DND-41 (cell line): ENCODE measurements around the gene UNC5C.

Experiments used
- ATAC-seq: fragments of 200-7000 bp; cut with Tn5 transposase; 3 replicates; pipeline ENCODE4 v1.9.1; 2021; ENCODE audit warnings: low read depth; ENCODE audit not compliant: insufficient read depth
- DNase-seq: peaks from one replicate; pipeline ENCODE4 v3.0.0-alpha.2; 2020
- H2AFZ ChIP-seq: 2 replicates; pipeline ENCODE4 v1.6.0; 2012; ENCODE audit warnings: low read depth, low read length
- H3K27ac ChIP-seq: 2 replicates; pipeline ENCODE4 v1.5.1; 2012; ENCODE audit warnings: low read length, inconsistent platforms
- H3K27me3 ChIP-seq: fragments of 200-600 bp; sonication (generic); 2 replicates; pipeline ENCODE4 v1.6.0; 2012; ENCODE audit warnings: low read length, mild to moderate bottlenecking, inconsistent platforms; ENCODE audit not compliant: insufficient read depth, poor library complexity
- H3K36me3 ChIP-seq: 2 replicates; pipeline ENCODE4 v1.5.1; 2012; ENCODE audit warnings: low read length, inconsistent platforms; ENCODE audit not compliant: insufficient read depth
- H3K4me1 ChIP-seq: 2 replicates; pipeline ENCODE4 v1.5.1; 2012; ENCODE audit warnings: mild to moderate bottlenecking, low read length; ENCODE audit not compliant: insufficient read depth
- H3K4me2 ChIP-seq: 2 replicates; pipeline ENCODE4 v1.6.0; 2012; ENCODE audit warnings: mild to moderate bottlenecking, moderate library complexity, low read length, inconsistent platforms; ENCODE audit not compliant: insufficient read depth
- H3K4me3 ChIP-seq, 2 experiments: fragments of 200-600 bp in 1 of 2; shearing (Covaris generic) in 1 of 2; 2 replicates each; pipeline ENCODE4 v1.5.1; 2012 to 2016; ENCODE audit warnings: inconsistent platforms in 2 of 2, low read length in 2 of 2, mild to moderate bottlenecking in 2 of 2, low read depth in 1 of 2, moderate library complexity in 1 of 2
- H3K79me2 ChIP-seq: 2 replicates; pipeline ENCODE4 v1.6.0; 2012; ENCODE audit warnings: low read length, inconsistent platforms; ENCODE audit not compliant: insufficient read depth
- H3K9ac ChIP-seq: 2 replicates; pipeline ENCODE4 v1.6.0; 2012; ENCODE audit warnings: low read depth, mild to moderate bottlenecking, inconsistent platforms, low read length, moderate library complexity
- H3K9me3 ChIP-seq: 2 replicates; pipeline ENCODE4 v1.5.1; 2012; ENCODE audit warnings: low read length, moderate library complexity, mild to moderate bottlenecking, inconsistent platforms; ENCODE audit not compliant: insufficient read depth, severe bottlenecking
- H4K20me1 ChIP-seq: 2 replicates; pipeline ENCODE4 v1.6.0; 2012; ENCODE audit warnings: low read length; ENCODE audit not compliant: insufficient read depth
- CTCF ChIP-seq: IDR thresholded peaks from 2 replicates; pipeline ENCODE4 v1.5.1; 2012; ENCODE audit warnings: borderline replicate concordance, low read length, moderate library complexity, mild to moderate bottlenecking; ENCODE audit not compliant: poor library complexity, severe bottlenecking; ENCODE audit errors: extremely low read depth
- EZH2 ChIP-seq: IDR thresholded peaks from 3 replicates; pipeline ENCODE4 v1.6.1; 2012; ENCODE audit warnings: borderline replicate concordance, low read depth, mild to moderate bottlenecking, moderate library complexity, low read length, inconsistent platforms; ENCODE audit not compliant: severe bottlenecking

Gene UNC5C

DNA sequence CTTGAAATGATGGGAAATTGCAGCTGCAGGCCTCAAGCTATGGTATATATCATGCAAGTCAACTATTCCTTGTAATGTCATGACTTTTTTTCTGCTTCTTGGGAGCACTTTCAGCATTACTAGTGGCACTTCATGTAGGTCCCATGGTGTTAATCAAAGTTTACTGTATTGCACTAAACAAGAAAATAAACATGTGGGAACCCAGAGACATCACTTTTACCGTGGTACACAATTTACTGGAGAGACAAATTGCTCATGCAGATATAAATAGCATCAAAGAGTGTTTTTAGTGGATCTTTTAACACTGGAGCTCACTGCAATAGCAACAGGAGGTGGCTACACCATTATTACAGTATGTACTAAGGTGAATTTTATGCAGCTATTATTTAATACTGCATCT is 79.2 kb downstream of the UNC5C start:
- DNase-seq (no peak), ATAC-seq (no peak)
- Histone ChIP-seq H3K79me2 (no peaks in the 10 kb centered on the region), H4K20me1 (no peaks in the 10 kb centered on the region), H3K4me2 (no peak overlapping the region), H3K4me3 (no peak overlapping the region), H3K9ac (no peak overlapping the region), H3K27me3 (no peaks in the 10 kb centered on the region), H3K4me1 (peaks cover 12% of the 10 kb centered on the region), H3K27ac (no peak overlapping the region), H3K9me3 (no peaks in the 10 kb centered on the region), H3K36me3 (no peaks in the 10 kb centered on the region), H2AFZ (no peak overlapping the region)
- TF ChIP-seq EZH2, result no peak
- no peak for TF ChIP-seq CTCF

DNA sequence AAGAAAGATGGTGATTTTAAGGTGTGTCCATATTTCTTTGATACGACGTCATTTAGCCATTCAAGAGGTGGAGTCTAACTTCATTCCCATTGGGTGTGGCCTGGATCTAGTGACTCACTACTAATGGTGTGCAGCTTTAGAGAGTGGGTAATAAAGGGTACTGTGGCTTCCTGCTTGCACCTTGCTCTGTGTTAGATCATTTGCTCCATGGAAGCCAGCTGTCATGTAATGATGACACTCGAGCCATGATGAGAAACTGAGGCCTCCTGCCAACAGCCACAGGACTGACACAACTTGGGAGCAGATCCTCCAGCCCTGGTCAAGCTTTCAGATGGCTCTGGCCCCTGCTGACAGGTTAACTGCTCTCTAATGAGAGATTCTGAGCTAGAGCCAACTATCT is 82.0 kb downstream of the UNC5C start:
- Histone ChIP-seq H3K79me2 (no peaks in the 10 kb centered on the region), H3K27me3 (no peaks in the 10 kb centered on the region), H3K4me1 (peaks cover 12% of the 10 kb centered on the region), H3K27ac (no peak overlapping the region), H3K36me3 (no peaks in the 10 kb centered on the region), H2AFZ (no peak overlapping the region), H3K9ac (no peak overlapping the region), H3K4me2 (no peak overlapping the region), H3K9me3 (no peaks in the 10 kb centered on the region), H3K4me3 (no peak overlapping the region), H4K20me1 (no peaks in the 10 kb centered on the region)
- TF ChIP-seq EZH2, result no peak
- TF ChIP-seq CTCF, result no peak
- DNase-seq, result no peak
- ATAC-seq, result peak; percentile 58; the same call in 2 of the 3 replicates

DNA sequence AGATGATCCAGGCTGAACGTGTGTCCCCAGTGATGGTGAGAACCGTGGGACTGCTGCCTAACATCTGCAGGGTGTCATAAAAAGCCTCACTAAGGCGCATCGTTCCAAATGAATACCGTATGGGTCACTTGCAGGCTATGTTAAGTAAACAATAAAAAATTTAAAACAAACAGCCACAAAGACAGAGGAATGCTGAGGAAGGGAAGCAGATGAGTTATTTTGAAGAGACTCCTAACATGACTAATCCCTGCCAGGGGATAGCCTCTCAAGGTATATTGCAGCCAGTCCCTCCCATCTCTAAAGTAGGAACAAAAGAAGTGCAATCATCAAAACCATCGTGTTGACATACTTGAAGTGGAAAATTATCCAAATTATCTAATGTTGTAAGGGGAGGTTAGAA is 83.8 kb downstream of the UNC5C start:
- no peak for DNase-seq
- H3K9me3 ChIP-seq, result no peaks in the 10 kb centered on the region
- H3K4me3 ChIP-seq, result no peak overlapping the region
- no peaks in the 10 kb centered on the region for H3K79me2 ChIP-seq
- H3K4me1 ChIP-seq, result peaks cover 12% of the 10 kb centered on the region
- no peaks in the 10 kb centered on the region for H3K36me3 ChIP-seq
- H2AFZ ChIP-seq, result no peak overlapping the region
- H3K9ac ChIP-seq, result no peak overlapping the region
- no peak for ATAC-seq
- H3K27ac ChIP-seq, result no peak overlapping the region
- H4K20me1 ChIP-seq, result no peaks in the 10 kb centered on the region
- TF ChIP-seq EZH2 (no peak), CTCF (no peak)
- no peak overlapping the region for H3K4me2 ChIP-seq
- no peaks in the 10 kb centered on the region for H3K27me3 ChIP-seq

GRCh38 chr4:95462921-95463320 is 85.9 kb downstream of the UNC5C start:
- H4K20me1 ChIP-seq, result no peaks in the 10 kb centered on the region
- ATAC-seq (no peak), DNase-seq (no peak)
- no peaks in the 10 kb centered on the region for H3K27me3 ChIP-seq
- H2AFZ ChIP-seq, result no peak overlapping the region
- H3K9me3 ChIP-seq, result no peaks in the 10 kb centered on the region
- no peak overlapping the region for H3K4me2 ChIP-seq
- H3K36me3 ChIP-seq, result no peaks in the 10 kb centered on the region
- no peak overlapping the region for H3K27ac ChIP-seq
- no peaks in the 10 kb centered on the region for H3K79me2 ChIP-seq
- H3K4me1 ChIP-seq, result peaks cover 12% of the 10 kb centered on the region
- no peak overlapping the region for H3K9ac ChIP-seq
- H3K4me3 ChIP-seq, result no peak overlapping the region
- TF ChIP-seq CTCF (no peak), EZH2 (no peak)
